Stomach (tissue), 9 donors: ENCODE results near the gene MAGI2. TPM values are rescaled to one million over a fixed set of nuclear protein-coding genes. Genes with fewer than 3 reads are reported as not detected.

Experiments used
- DNase-seq, 2 donors: peaks; one replicate each; pipeline versions ENCODE4 v3.0.0 to v3.0.0-alpha.2; 2013 to 2019
- H3K27ac ChIP-seq, 5 donors: fragments of 200-600 bp in 4 of 5; sonication (generic) in 4 of 5; one replicate each; pipeline ENCODE4 v1.5.1; 2013 to 2019; ENCODE audit warnings: mild to moderate bottlenecking in 1 of 5, moderate library complexity in 1 of 5
- H3K27me3 ChIP-seq, 3 donors: fragments of 200-600 bp; sonication (generic); one replicate each; pipeline ENCODE4 v1.5.1; 2017 to 2019; ENCODE audit warnings: mixed run types in 1 of 3
- H3K36me3 ChIP-seq, 4 donors: fragments of 200-600 bp; sonication (generic); 1 replicate in 3 of 4; 2 replicates in 1 of 4; pipeline ENCODE4 v1.5.1; 2016 to 2019
- H3K4me1 ChIP-seq, 4 donors: fragments of 200-600 bp; sonication (generic); one replicate each; pipeline ENCODE4 v1.5.1; 2016 to 2019
- H3K4me3 ChIP-seq, 4 donors: fragments of 200-600 bp; sonication (generic) in 3 of 4; one replicate each; pipeline ENCODE4 v1.5.1; 2016 to 2019; ENCODE audit warnings: mild to moderate bottlenecking in 1 of 4
- H3K9me3 ChIP-seq, 4 donors: fragments of 200-600 bp; sonication (generic); one replicate each; pipeline ENCODE4 v1.5.1; 2016 to 2019
- CTCF ChIP-seq, 7 experiments: fragments of 450-650 bp in 4 of 7; fragments of 200-600 bp in 3 of 7; sonication (generic) in 3 of 7; IDR thresholded peaks; one replicate each; pipeline ENCODE4 v1.5.1; 2016 to 2019; ENCODE audit warnings: antibody characterized with exemption in 7 of 7, control low read depth in 2 of 7, mild to moderate bottlenecking in 1 of 7
- EP300 ChIP-seq: sonication (generic); formaldehyde crosslinking; IDR thresholded peaks from one replicate; pipeline ENCODE4 v1.6.1; 2017; ENCODE audit warnings: antibody characterized with exemption
- POLR2A ChIP-seq, 4 donors: fragments of 450-650 bp; IDR thresholded peaks; one replicate each; pipeline ENCODE4 v1.6.1; 2016; ENCODE audit warnings: antibody characterized with exemption in 4 of 4, control low read depth in 2 of 4, mild to moderate bottlenecking in 1 of 4, moderate library complexity in 1 of 4
- POLR2AphosphoS5 ChIP-seq, 3 donors: sonication (generic); formaldehyde crosslinking; IDR thresholded peaks; one replicate each; pipeline ENCODE4 v1.6.1; 2016; ENCODE audit warnings: antibody characterized with exemption in 3 of 3
- WGBS, 5 donors: extraction: QIAGEN DNeasy Blood & Tissue Kit in 3 of 5; methylation state at CpG; one replicate each; pipeline versions ENCODE4 v1.1.5 to v1.1.7; 2013 to 2018; 5-methylcytosine and 5-hydroxymethylcytosine counted together
- intact Hi-C: fragments of 100-400 bp; cut with DNase I; formaldehyde crosslinking; loops from one replicate; pipeline ENCODE4 v1.15.1; 2023; ENCODE audit warnings: low total_unique reads
- polyA plus RNA-seq, 3 donors: library from polyadenylated mRNA; stranded (reverse); fragments of 200-250 nt; gene quantifications; one replicate each; pipeline ENCODE4 v1.2.3, GENCODE V29; 2013
- total RNA-seq, 5 donors: library from RNA; depleted of rRNA; stranded (reverse); fragments of >200 nt; gene quantifications; one replicate each; pipeline versions ENCODE4 v1.1.0 to v1.2.3, GENCODE V29; 2014 to 2016
- donor health status: healthy with polysubstance abuse.
- donor health status: Bipolar disorder and iron deficiency.
- donor health status: healthy.

MAGI2 gene
- total and polyA plus RNA-seq, 8 donors, result 0.92 to 53.9 (median 5.8) TPM

- peaks cover 0 to 17% (median 5%) of the 10 kb centered on the region in 4 donors for H3K4me1 ChIP-seq
- H3K27me3 ChIP-seq, result no peaks in the 10 kb centered on the region
- no peaks in the 10 kb centered on the region for H3K36me3 ChIP-seq
- no peak for DNase-seq
- TF ChIP-seq POLR2AphosphoS5 (IDR thresholded peaks at IDR 0.05) (no peak), POLR2A (IDR thresholded peaks at IDR 0.05) (no peak), EP300 (no peak)
- no peak overlapping the region for H3K27ac ChIP-seq
- intact Hi-C loops, result no loop called here
- H3K9me3 ChIP-seq, result no peaks in the 10 kb centered on the region
- no peak overlapping the region for H3K4me3 ChIP-seq
Measured at GRCh38 chr7:79284211-79284610, 169.3 kb downstream of the MAGI2 start.

DNA sequence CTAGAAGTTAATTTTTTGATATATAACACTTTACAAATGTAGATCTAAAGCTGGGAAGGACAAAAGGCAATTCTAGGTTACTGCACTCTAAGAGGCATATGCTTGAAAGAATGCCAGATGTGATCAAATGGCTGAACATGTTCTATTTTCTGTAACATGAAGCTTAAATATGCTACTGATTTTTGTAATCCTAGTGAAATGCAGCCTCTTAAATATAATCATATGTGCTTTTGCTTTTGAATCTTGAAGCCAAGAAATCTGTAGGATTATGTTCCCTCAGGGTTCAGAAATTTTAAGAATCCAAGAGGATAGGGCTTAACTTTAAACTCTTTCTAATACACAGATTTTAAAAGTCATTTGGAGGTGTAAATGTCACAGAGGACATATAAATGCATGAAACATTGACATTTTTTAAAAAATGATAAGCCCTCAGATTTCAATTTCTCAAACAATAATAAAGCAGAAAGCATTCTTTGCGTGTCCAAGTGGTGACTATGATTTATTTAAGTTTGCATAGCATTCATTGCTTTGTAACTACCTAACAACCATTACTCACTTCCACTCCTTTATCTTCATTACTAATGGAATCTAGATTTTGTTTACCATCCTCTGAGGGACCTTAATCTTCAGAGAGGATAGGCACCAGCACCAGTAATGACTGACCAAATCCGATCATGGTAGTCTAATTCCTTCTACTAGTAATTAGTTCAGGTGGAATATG lies 170.4 kb downstream of the MAGI2 start:
- H3K4me3 ChIP-seq, result no peak overlapping the region
- no peak overlapping the region for H3K27ac ChIP-seq
- no peaks in the 10 kb centered on the region for H3K36me3 ChIP-seq
- peak in 1 of 2 donors; percentile 22 for DNase-seq
- no peaks in the 10 kb centered on the region for H3K9me3 ChIP-seq
- TF ChIP-seq POLR2AphosphoS5 (IDR thresholded peaks at IDR 0.05), result no peak
- TF ChIP-seq CTCF (IDR thresholded peaks at IDR 0.05), result no peak
- TF ChIP-seq EP300, result no peak
- no peak for TF ChIP-seq POLR2A (IDR thresholded peaks at IDR 0.05)
- intact Hi-C loops, result no loop called here
- 33 to 52% (median 38%) methylated on average over 2 of the region's 2 CpGs for WGBS, 5 donors
- H3K4me1 ChIP-seq, result peaks cover 0 to 17% (median 5%) of the 10 kb centered on the region in 4 donors
- no peaks in the 10 kb centered on the region for H3K27me3 ChIP-seq

- no peaks in the 10 kb centered on the region for H3K36me3 ChIP-seq
- peaks cover 0 to 17% (median 5%) of the 10 kb centered on the region in 4 donors for H3K4me1 ChIP-seq
- H3K9me3 ChIP-seq, result no peaks in the 10 kb centered on the region
- no peak overlapping the region for H3K4me3 ChIP-seq
- 20 to 35% (median 23%) methylated on average over 7 of the region's 7 CpGs for WGBS, 5 donors
- DNase-seq, result peak in 1 of 2 donors; percentile 67
- no peak overlapping the region for H3K27ac ChIP-seq
- TF ChIP-seq POLR2A (IDR thresholded peaks at IDR 0.05) (no peak), EP300 (no peak), CTCF (IDR thresholded peaks at IDR 0.05) (peak in 2 of 7 experiments; percentile 10 to 16)
- H3K27me3 ChIP-seq, result no peaks in the 10 kb centered on the region
- intact Hi-C loops, result no loop called here
Measured at GRCh38 chr7:79282070-79282694, 171.3 kb downstream of the MAGI2 start.

DNA sequence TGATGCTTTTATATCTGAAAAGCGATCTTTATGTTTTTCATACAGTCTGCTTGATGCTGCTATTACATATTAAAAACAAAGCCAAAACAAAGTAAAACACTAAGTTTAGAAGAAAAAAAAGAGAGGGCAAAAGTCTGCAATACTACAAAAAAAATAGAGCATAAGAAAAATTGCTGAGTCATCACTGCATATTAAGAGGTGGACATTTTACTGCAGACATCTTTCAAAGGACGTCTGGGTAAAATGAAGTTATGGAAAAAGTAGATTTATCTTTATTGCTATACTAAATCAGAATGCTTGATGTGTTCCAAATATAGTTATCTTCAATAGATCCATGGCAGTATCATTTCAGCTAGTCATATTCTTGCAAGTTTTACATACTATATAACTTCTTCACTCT lies 172.0 kb downstream of the MAGI2 start:
- no peak for TF ChIP-seq CTCF (IDR thresholded peaks at IDR 0.05)
- no peak for TF ChIP-seq POLR2A (IDR thresholded peaks at IDR 0.05)
- TF ChIP-seq POLR2AphosphoS5 (IDR thresholded peaks at IDR 0.05), result no peak
- TF ChIP-seq EP300, result no peak
- Histone ChIP-seq H3K4me1 (peaks cover 0 to 17% (median 5%) of the 10 kb centered on the region in 4 donors), H3K4me3 (no peak overlapping the region), H3K9me3 (no peaks in the 10 kb centered on the region), H3K36me3 (no peaks in the 10 kb centered on the region), H3K27ac (no peak overlapping the region), H3K27me3 (no peaks in the 10 kb centered on the region)
- WGBS, 5 donors, result 48 to 65% (median 50%) methylated on average over 2 of the region's 2 CpGs
- intact Hi-C loops, result no loop called here
- DNase-seq, result no peak

GRCh38 chr7:79272938-79273337 lies 180.5 kb downstream of the MAGI2 start:
- Histone ChIP-seq H3K36me3 (no peaks in the 10 kb centered on the region), H3K9me3 (no peaks in the 10 kb centered on the region), H3K27ac (no peak overlapping the region), H3K4me3 (no peak overlapping the region), H3K4me1 (peaks cover 0 to 6% (median 0%) of the 10 kb centered on the region in 4 donors), H3K27me3 (no peaks in the 10 kb centered on the region)
- no peak for DNase-seq
- intact Hi-C loops, result no loop called here
- 39 to 58% (median 51%) methylated on average over 2 of the region's 2 CpGs for WGBS, 5 donors
- TF ChIP-seq POLR2A (IDR thresholded peaks at IDR 0.05) (no peak), EP300 (no peak), POLR2AphosphoS5 (IDR thresholded peaks at IDR 0.05) (no peak), CTCF (IDR thresholded peaks at IDR 0.05) (no peak)
